OCI-M2 (cell line): ENCODE results near the gene CYB561D1.
A peak's percentile ranks its signal among the peaks of the same experiment; 100 is the strongest.

Experiments used
- DNase-seq: peaks from one replicate; lab custom pipeline; 2025; ENCODE audit not compliant: unreplicated experiment; lab: John Stamatoyannopoulos, UW

Gene CYB561D1

DNA sequence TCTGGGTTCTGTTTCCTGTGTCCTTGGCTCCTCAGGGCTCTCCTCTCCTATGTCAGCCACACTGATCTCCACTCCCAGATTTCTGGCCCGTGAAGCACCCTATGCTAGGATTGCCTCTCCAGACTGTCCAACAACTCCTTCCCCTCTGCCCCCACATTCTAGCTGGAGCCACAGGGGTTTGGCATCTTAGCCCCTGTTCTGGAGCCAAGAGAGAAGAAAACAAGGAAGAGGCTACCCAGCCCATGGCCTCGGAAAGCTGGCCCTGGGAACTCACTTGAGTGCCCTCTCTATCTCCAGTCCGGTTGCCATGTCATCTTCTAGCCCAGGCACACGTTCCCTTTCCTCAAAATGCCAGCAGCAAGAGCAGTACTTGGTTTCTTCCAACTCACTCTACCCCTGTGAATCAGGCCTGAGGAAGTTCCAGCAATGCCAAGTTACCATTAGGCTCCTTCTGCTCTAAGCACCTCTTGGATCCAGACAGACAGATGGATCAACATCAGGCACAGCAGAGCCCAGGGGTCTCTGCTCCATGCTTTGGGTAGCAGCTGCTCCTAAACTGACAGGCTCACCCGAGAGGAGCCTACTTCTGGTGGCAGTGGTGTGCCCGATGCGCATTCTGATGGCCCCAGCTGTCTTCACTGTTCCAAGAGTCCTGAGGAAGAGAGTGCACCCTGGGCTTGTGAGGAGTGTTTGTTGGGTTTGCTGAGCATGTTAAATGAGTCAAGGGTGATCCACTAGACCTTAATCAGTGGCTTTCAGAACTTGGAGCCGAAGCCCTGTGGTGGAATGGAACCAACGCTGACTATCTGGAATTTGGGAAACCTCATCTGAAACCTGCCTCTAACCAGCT lies 34.2 kb downstream of the CYB561D1 start:
- DNase-seq, result no peak

DNA sequence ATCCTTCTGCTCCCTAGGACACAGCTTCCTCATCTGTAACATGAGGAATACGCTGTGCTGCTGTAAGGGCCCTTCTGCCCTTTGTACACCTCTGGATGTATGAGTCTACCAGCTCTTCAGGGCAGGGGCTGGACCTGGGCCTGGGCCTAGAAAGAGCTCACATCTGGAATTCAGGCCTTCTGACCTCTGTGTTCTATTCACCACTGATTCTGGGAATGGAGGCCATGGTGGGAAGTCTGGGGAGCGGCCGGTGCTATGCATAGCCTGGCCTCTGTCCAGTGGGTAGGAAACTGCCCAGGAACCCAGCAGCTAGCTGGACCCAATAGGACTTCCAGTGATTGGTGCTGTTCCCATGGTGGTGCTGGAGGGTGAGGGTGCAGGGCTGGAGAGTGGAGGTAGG lies 34.8 kb downstream of the CYB561D1 start:
- no peak for DNase-seq

DNA sequence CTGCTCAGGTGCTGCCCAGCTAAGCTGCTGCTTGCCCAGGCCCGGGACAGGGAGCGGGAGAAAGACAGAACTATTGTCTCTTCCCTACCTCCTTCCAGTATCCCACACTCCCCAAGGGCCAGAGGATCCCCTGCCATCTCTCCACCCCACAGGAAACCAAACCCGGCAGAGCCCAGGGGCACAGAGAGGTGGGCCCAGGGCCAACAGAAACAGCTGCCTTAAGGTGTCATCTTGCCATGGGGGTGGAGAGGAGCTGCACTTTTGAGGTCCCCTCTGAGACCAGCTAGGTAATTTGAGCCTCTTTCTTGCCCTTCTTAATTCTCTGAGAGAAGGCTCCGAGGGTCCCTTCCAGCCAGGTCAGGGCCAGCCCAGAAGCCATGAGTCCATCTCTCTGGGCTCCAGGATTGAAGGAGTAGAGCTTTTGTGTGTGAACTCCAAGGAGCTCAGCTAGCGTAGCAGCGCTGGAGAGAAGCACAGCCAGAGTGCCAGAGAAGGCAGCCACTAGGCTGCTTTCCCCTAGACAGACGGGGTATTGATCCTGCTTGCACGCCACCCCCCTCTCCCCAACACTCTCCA lies 36.1 kb downstream of the CYB561D1 start:
- no peak for DNase-seq

DNA sequence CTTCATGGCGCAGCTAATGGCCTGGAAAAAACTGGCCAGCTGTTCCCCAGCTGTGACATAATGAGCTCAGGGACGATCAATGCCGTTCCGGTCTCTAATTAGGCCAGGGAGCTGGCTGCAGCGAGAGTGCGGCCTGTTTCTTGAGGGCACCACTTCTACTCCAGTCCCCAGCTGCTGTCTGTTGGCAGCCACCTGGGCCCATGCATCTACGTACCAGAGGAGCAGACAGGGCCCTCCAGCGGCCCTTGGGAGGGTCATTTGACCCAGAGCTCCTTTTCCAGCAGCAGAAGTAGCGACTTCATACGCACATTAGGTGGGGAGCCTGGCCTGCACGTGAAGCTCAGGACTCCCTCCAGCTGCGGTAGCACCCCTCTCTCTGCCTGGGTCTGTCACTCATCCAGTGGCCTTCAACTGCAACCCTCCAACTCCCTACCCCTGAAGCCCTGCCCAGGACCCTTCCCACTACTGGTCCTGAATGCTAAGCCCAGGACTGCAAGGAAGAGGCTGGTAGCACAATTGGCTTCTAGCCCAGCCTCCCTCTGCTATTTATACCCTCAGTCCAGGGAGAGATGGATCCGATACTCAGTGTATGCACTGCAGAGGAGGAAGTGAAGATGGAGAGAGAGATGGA lies 36.7 kb downstream of the CYB561D1 start:
- DNase-seq, result no peak

DNA sequence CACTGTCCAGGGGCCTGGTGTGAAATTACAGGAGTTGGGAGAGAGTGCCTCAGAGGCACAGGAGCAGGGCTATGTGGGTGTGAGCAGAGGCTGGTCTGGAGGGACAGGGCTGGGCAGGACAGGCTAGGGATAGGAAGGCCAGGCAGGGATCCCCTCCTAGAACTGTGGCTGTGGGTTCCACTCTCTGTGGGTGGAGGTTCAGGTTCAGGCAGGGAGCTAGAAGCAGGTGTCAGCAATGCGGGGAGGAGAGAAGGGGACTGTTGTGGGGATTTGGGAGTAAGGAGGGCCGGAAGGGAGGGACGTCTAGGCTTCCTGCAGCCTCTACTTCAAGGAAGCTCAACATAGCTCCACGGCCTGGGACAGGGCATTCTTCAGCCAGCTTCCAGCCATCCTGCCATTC lies 37.5 kb downstream of the CYB561D1 start:
- DNase-seq, result no peak

DNA sequence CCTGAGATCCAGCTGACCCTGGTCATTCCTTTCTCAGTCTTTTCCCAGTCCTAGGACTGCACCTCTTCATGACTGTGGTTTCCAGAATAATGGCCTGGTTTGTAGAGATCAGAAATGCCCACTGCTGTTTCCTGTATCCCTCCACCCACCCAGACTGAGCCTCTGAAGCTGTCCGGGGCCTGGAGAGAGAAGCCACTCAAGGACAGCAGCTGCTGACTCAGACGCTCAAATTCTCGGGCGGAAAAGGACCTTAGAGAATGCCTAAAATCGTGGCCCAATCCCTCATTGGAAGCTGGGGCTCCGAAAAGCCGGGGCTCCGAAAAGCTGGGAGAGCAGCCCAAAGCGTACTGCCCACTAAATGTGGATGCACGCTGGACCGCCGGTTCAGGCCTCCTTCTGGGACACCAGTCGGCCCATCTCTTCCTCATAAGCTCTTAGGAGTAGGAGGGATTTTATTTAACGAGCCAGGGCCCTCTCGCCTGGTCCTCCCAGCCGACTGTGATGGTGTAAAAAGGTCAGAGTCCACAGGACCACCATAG lies 38.0 kb downstream of the CYB561D1 start:
- no peak for DNase-seq

DNA sequence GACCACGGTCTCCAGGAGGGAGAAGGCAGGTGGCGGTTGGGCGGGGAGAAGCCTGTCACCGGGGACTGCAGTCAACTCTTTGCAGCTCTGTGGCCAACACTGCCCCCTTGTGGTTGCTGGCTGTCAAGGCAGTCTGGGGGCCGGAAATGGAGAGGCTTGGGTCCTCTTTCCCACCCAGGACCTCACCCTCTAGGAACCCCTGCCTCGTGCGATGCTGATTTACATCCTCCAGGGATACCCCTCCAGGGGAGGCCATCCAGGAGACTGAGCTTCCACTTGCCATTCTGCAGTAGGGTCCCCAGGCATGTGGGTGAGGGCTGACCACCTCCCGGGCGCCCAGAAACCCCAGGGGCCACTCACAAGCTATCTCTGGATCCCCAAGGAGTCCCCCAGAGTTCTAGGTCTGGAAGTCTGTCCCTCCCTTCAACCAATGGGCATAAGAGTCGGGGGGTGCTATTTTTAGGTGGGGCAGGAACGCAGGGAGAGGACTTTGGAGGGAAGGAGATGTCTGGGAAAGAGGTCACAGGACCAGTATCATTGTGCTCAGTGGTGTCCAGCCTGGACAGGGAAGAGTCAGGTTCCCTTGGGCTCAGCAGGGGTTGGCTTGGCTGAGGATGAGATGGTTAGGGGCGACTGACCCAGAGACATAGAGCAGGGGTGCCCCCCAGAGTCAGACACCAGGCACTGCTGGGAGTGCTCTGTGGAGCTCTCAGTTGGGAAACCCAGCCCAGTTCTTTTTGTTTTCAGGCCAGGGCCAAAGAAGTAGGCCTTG lies 38.7 kb downstream of the CYB561D1 start:
- peak; percentile 34 for DNase-seq

DNA sequence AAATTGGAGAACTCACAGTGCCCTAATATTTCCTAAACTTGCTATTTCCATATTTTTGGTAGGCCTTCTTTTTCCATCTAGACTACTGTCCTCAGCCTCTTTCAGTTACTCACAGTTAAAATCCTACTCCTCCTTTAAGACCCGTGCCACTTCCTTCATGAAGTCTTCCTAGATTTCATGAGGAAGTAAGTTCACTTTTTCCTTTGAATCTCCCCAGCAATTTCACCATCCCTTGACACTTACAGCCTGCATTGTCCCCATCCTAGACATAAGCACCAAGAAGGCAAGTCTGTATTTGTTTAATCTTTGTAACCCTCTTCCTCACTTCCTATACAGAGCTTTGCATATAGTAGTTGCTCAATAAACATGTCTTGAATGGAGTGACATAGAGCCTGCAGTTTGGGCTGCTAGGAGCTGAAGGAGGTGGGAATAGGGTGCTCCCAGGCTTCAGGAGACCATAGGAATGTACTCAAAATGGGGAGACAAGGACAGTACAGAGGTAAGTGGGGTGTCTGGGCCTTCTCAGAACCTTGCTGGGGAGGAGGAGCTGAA lies 40.5 kb downstream of the CYB561D1 start:
- no peak for DNase-seq

DNA sequence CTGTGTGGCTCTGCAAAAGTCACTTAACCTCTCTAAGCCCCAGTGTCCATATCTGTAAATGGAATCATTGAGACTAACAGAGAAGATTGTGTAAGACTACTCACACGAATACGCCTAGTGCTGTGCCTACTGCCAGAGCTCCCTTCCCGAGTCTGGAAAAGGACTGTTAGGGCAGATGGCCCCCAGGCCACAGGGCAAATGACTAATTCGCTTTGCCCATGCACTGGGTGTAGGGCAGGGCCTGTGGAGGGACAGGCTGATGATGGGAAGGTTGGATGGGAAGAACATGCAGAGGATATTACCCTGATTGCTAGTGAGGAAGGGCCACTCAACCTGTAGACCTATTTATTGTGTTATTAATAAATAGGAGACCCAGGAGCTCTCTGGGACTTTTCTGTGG lies 41.6 kb downstream of the CYB561D1 start:
- DNase-seq, result no peak

DNA sequence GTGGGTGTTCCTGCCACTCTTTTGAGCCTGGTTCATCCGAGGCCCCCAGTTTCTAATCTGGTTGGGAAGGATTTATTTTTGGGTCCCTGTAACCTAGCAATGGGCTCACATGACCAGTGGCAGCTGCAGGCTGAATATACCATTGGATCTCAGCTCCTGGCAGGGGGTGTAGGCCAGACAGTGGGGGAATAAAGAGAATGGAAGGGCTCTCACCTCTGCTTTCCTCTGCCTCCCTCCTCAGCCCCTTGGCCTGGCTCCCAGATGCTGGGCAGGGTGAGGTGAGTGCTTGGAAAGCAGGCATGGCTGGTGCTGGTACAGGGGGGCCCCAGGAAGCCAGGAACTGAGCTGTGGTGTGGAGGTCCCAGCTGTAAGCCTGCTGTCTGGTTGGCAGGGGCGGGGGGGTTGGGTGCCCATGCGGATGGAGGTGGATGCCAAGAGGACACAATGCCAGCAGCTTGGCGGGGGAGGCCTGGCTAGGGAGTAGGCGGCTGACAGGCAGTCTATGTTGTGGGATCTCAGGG lies 42.1 kb downstream of the CYB561D1 start:
- DNase-seq, result no peak

DNA sequence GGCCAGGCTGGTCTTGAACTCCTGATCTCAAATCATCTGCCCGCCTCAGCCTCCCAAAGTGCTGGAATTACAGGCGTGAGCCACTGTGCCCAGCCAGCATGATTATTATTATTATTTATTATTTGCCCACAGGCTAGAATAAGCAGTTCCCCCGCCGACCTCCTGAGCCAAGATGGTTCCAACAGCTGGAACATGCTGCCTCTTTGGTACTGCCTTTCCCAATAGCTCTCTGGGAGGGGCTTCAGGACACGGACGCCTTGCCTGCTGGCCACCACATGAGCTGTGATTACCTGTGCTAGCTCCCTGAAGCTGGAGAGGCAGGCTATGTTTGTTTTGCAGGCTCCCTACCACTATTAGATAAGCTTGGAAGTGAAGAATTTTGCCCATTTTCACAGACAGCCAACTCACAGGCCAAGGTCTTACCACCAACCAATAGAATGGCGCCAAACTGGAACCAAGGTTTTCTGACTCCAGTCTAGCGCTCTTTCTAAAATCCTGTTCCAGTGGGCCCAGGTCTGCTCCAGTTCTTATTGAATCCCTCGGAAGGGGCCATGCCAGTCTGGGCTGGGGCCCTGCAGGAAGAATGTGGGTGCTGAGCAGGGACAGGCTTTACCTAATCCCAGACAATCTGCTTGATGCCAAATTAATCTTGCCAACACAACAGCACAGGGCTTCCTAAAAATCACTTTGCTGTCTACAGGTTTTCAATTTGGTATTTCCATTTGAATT lies 43.7 kb downstream of the CYB561D1 start:
- no peak for DNase-seq

DNA sequence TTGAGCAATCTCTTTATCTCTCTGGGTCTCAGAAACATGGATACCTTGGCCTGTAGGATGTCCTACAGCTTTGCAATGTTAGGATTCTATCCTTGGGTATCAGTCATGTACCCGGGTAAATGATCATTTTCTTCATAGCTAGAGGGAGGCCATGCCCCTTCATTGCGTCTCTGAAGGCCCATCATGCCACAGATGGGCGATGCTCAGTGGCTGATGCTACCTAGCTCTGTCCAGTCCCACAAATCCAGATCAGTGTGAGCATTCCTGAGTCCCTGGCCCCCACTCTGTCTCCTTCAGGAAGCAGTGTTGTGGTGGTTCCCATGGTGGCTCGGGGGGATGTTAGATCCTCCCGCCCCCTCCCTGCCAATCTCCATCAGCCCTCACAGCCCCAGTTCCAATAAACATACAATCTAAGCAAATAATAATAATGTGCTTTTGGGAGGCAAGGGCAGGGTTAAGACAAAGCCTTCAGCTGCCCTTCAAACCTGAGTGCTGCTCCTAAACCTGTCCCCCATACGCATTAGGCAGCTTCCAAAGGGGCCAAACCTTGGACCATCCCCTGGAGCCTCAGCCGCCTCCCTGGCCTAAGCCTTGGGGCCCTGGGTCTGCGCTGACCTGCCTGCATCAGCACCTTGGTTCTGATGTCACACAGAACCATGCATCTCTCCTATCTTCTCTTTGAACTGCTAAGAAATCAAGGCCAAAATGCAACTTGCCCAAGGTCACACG lies 45.1 kb downstream of the CYB561D1 start:
- DNase-seq, result no peak

DNA sequence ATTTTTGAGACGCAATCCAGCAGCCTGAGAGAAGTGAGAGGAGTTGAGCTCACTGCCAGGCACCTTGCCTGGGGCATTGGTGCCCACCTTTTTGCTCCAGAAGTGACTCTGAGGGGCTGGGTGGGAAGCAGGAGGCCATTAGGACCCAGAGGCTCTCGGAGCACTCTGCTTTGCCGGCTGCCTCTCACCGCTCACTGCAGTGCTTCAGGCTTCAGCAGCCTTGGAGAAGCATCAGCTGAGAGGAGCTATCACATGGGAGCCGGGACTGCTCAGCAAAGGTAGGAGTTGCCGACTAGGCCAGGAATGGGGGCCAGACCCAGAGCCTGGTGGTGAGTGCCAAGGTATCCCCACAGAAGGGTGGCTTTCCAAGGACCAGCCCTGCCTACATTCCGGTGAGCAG lies 45.8 kb downstream of the CYB561D1 start, which contains the start of gene GPR61:
Gene GPR61 (plus strand): TSS at position 197 of the 400 bp plus-strand sequence. CDS start 3,151 bp downstream, outside the sequence.
- DNase-seq, result no peak

DNA sequence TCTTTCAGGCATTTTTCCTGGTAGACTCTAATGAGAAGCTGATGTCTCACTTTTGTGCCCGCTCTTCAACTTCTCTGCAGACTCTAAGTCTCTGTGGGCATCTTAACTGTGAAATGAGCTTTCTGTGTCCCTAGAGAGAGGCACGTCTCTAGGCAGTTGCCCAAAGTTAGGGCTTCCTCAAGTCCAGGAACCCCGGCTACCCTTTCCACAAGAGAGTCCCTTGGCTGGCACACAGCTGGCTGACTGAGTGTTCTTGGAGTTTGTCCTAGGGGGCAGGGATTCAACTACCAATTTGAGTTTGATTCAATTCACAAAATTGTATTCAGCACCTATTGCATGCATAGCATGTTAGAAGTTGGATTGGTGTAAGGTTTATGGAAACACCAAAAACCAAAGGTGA lies 47.2 kb downstream of the CYB561D1 start:
- no peak for DNase-seq

DNA sequence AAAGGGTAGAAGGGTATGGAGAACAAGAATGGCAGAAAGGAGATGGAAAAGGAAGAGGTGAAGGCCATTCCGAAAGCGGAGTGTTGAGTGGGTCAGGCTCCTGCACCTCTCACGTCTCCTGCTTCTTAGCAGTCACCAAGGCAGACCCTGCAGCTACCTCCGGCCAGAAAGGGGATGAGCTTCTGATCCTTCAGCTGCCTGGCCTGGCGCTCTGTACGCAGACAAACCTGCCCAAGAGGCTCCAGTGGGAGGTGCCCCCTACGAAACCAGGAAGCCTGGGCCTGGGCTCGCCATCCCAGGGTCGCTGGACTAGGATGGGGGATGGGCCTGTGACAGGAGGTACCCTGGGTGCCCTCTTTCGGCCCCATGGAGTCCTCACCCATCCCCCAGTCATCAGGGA lies 48.8 kb downstream of the CYB561D1 start:
- DNase-seq, result no peak

DNA sequence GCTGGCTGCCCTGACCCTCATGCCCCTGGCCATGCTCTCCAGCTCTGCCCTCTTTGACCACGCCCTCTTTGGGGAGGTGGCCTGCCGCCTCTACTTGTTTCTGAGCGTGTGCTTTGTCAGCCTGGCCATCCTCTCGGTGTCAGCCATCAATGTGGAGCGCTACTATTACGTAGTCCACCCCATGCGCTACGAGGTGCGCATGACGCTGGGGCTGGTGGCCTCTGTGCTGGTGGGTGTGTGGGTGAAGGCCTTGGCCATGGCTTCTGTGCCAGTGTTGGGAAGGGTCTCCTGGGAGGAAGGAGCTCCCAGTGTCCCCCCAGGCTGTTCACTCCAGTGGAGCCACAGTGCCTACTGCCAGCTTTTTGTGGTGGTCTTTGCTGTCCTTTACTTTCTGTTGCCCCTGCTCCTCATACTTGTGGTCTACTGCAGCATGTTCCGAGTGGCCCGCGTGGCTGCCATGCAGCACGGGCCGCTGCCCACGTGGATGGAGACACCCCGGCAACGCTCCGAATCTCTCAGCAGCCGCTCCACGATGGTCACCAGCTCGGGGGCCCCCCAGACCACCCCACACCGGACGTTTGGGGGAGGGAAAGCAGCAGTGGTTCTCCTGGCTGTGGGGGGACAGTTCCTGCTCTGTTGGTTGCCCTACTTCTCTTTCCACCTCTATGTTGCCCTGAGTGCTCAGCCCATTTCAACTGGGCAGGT lies 49.5 kb downstream of the CYB561D1 start:
- no peak for DNase-seq

DNA sequence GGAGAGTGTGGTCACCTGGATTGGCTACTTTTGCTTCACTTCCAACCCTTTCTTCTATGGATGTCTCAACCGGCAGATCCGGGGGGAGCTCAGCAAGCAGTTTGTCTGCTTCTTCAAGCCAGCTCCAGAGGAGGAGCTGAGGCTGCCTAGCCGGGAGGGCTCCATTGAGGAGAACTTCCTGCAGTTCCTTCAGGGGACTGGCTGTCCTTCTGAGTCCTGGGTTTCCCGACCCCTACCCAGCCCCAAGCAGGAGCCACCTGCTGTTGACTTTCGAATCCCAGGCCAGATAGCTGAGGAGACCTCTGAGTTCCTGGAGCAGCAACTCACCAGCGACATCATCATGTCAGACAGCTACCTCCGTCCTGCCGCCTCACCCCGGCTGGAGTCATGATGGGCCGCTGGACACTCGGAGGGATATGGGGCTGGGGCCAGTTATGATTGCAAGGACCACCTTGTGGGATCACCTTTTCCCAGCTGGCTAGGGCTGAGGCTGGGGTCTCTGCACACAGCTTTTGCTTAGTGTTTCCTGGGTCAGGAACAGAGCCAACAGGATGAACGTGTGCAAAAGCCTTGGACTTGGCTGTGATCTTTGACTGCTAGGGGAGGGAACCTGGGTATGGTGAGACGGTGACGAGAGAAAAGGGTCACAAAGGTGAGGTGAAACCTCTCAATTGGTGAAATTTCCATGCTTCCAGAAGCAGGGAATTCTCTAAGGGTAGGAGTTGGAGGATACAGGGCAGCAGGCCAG lies 50.3 kb downstream of the CYB561D1 start:
- no peak for DNase-seq
